GM20431 (cell line): ENCODE results near the gene RNF19B.

Source experiments
- in situ Hi-C: fragments of 300-500 bp; cut with MseI, MboI; formaldehyde crosslinking; loops from one replicate; pipeline ENCODE4 v1.15.0; 2020; ENCODE audit warnings: low sequenced_read_pairs; ENCODE audit not compliant: unreplicated experiment

The RNF19B gene

GRCh38 chr1:32971156-32971555 is 6.5 kb upstream of the RNF19B start:
- in situ Hi-C loops: no loop called here

- in situ Hi-C loops: no loop called here
Measured at GRCh38 chr1:32969566-32969965, 5.0 kb upstream of the RNF19B start.

GRCh38 chr1:32967888-32968568 is 3.4 kb upstream of the RNF19B start:
- in situ Hi-C loops: no loop called here

GRCh38 chr1:32966900-32967299 is 2.3 kb upstream of the RNF19B start:
- in situ Hi-C loops: no loop called here

- in situ Hi-C loops: no loop called here
Measured at GRCh38 chr1:32965251-32965747, 690 bp upstream of the RNF19B start.

GRCh38 chr1:32963746-32964460 is 706 bp downstream of the RNF19B start:
- in situ Hi-C loops: no loop called here

GRCh38 chr1:32962248-32962896 is 2.2 kb downstream of the RNF19B start:
- in situ Hi-C loops: no loop called here

GRCh38 chr1:32960819-32961355 is 3.7 kb downstream of the RNF19B start:
- in situ Hi-C loops: no loop called here

- in situ Hi-C loops: no loop called here
Measured at GRCh38 chr1:32960342-32960741, 4.3 kb downstream of the RNF19B start.

GRCh38 chr1:32958827-32959226 is 5.8 kb downstream of the RNF19B start:
- in situ Hi-C loops: no loop called here

- in situ Hi-C loops: no loop called here
Measured at GRCh38 chr1:32957017-32957416, 7.6 kb downstream of the RNF19B start.

- in situ Hi-C loops: no loop called here
Measured at GRCh38 chr1:32954168-32954567, 10.4 kb downstream of the RNF19B start.

GRCh38 chr1:32953495-32953894 is 11.1 kb downstream of the RNF19B start:
- in situ Hi-C loops: no loop called here

- in situ Hi-C loops: no loop called here
Measured at GRCh38 chr1:32949519-32949918, 15.1 kb downstream of the RNF19B start.

- in situ Hi-C loops: no loop called here
Measured at GRCh38 chr1:32948905-32949304, 15.7 kb downstream of the RNF19B start.

- in situ Hi-C loops: no loop called here
Measured at GRCh38 chr1:32948390-32948722, 16.3 kb downstream of the RNF19B start.

GRCh38 chr1:32947669-32948389 is 16.8 kb downstream of the RNF19B start:
- in situ Hi-C loops: no loop called here

GRCh38 chr1:32946413-32946812 is 18.2 kb downstream of the RNF19B start:
- in situ Hi-C loops: no loop called here

GRCh38 chr1:32944180-32944579 is 20.4 kb downstream of the RNF19B start:
- in situ Hi-C loops: no loop called here

GRCh38 chr1:32939655-32940371 is 24.8 kb downstream of the RNF19B start:
- in situ Hi-C loops: loop anchor here (10.0 kb wide), 1 partner anchor 115 kb away; no protein-coding TSS in a partner anchor
